Kidney epithelial cell (primary cell): Measurements from ENCODE around the gene CAMTA1. TPM values are rescaled to one million over a fixed set of nuclear protein-coding genes. Genes with fewer than 3 reads are reported as not detected.

Experiments used
- DNase-seq: peaks from one replicate; pipeline ENCODE4 v3.0.0-alpha.2; 2010; ENCODE audit warnings: low read depth
- H3K27me3 ChIP-seq: 2 replicates; pipeline ENCODE4 v1.6.0; 2011; ENCODE audit warnings: low read length; ENCODE audit not compliant: control insufficient read depth, insufficient read depth
- H3K36me3 ChIP-seq: 2 replicates; pipeline ENCODE4 v1.5.1; 2011; ENCODE audit warnings: low read length; ENCODE audit not compliant: control insufficient read depth, insufficient read depth
- H3K4me3 ChIP-seq: 2 replicates; pipeline ENCODE4 v1.5.1; 2011; ENCODE audit warnings: low read depth, mild to moderate bottlenecking, control low read depth, low read length
- total RNA-seq: library from RNA; depleted of rRNA; stranded (reverse); fragments of >200 nt; gene quantifications from 2 replicates; pipeline ENCODE4 v1.2.3, GENCODE V29; 2015
- TF ChIP-seq, protein P1 (sequence below): IDR thresholded peaks from 2 replicates; pipeline ENCODE4 v1.5.1; 2011; ENCODE audit warnings: mild to moderate bottlenecking, moderate library complexity, low read length, control low read depth, inconsistent platforms; ENCODE audit not compliant: insufficient read depth, poor library complexity, severe bottlenecking

The CAMTA1 gene
- total RNA-seq, 1 donor from 2014 or later, result 76.5 TPM

DNA sequence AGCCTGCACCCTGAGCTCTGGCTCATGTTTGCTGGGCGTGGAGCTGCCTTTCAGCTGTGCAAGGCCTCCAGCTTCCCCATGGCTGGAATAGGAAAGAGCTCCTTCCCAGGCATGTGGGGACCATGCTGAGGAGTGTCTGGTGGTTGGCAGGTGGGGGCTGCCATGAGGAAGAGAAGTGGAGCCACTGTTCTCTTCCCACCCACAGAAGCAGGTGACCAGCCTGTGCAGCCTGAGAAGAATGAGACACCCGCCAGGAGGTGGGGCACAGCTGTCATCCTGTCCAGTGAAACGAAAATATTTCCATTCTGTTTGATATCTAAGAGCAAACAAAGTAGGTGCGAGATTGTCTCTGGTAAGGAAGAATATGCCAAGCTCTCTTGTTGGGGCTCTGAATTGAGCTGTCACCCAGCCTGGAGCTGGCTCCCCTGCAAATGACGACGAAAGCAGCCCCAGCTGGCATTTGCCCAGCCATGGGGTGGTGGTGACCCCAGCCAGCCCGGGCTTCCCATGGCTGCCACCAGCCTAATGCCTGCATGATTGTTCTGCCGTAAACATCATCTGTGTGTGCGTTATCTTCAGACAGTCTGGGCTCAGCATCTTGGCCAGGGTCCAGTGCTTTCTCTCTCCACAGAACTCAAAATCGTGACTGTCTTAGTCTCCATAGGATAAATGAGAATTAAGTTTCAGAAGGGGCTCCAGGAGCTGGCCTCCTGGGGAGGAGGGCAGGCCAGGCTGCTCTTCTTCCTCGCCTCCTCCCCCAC lies 556.1 kb downstream of the CAMTA1 start:
- DNase-seq, result no peak
- Histone ChIP-seq H3K4me3 (no peak overlapping the region), H3K27me3 (no peaks in the 10 kb centered on the region), H3K36me3 (no peaks in the 10 kb centered on the region)
- TF ChIP-seq, protein P1, sequence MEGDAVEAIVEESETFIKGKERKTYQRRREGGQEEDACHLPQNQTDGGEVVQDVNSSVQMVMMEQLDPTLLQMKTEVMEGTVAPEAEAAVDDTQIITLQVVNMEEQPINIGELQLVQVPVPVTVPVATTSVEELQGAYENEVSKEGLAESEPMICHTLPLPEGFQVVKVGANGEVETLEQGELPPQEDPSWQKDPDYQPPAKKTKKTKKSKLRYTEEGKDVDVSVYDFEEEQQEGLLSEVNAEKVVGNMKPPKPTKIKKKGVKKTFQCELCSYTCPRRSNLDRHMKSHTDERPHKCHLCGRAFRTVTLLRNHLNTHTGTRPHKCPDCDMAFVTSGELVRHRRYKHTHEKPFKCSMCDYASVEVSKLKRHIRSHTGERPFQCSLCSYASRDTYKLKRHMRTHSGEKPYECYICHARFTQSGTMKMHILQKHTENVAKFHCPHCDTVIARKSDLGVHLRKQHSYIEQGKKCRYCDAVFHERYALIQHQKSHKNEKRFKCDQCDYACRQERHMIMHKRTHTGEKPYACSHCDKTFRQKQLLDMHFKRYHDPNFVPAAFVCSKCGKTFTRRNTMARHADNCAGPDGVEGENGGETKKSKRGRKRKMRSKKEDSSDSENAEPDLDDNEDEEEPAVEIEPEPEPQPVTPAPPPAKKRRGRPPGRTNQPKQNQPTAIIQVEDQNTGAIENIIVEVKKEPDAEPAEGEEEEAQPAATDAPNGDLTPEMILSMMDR, result no peak

DNA sequence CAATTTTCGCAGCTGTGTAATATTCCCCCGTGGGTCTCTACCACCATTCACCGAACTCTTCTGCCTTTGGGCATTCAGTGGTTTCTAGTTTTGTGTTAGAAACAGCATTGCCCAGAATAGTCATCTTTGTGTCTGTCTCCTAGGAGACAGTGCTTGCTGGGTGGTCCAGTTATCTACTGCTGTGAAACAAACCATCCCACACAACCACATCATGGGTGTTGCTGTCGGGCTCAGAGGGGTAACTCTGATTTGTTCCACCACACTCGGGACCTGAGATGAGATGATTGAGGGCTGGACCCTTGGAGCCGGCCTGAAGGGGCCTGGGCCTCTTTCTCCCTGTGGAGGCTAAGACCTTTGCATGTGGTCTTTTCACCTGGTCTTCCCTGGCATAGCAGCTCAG lies 558.6 kb downstream of the CAMTA1 start:
- no peak overlapping the region for H3K4me3 ChIP-seq
- TF ChIP-seq, protein P1, result no peak
- DNase-seq, result no peak
- peaks cover 3% of the 10 kb centered on the region for H3K27me3 ChIP-seq
- H3K36me3 ChIP-seq, result no peaks in the 10 kb centered on the region

DNA sequence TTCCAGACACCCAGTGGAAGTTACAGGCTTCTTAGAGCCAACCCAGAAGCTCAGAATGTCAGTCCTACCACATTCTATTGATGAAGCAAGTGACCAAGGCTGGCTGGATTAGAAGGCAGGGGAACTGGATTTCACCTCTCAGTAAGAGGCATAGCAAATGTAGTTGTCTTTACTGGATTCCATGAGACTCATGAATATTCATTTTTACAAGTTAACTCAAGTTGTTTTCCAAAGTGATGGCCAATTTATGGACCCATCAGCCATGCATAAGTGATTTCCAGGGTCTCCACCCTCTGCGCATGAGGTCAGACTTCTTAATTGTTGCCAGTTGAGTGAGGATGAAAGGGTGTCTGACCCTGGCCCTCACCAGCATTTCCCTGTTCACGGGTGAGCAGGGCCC lies 559.0 kb downstream of the CAMTA1 start:
- Histone ChIP-seq H3K36me3 (no peaks in the 10 kb centered on the region), H3K27me3 (peaks cover 3% of the 10 kb centered on the region), H3K4me3 (no peak overlapping the region)
- TF ChIP-seq, protein P1, result no peak
- DNase-seq, result no peak

DNA sequence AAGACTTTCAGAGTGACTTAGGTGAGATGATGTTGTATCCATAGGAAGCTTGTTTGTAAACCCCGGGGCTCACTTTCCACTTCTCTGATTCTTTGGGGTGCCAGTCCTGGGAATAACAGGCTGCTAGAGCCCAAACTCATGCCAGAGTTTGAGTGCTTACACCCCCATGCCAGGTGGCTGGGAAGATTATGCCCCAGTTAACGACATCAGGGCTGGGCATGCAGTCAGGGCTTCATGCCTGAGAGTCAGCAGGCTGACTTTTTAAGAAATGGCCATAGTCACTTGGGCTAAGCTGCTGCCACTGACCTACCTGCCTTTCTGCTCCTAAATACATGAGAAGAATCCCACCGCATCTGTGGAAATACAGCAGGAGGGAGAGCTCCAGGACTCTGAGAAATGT lies 560.3 kb downstream of the CAMTA1 start:
- no peaks in the 10 kb centered on the region for H3K36me3 ChIP-seq
- H3K27me3 ChIP-seq, result peaks cover 3% of the 10 kb centered on the region
- TF ChIP-seq, protein P1, result no peak
- H3K4me3 ChIP-seq, result no peak overlapping the region
- DNase-seq, result no peak

DNA sequence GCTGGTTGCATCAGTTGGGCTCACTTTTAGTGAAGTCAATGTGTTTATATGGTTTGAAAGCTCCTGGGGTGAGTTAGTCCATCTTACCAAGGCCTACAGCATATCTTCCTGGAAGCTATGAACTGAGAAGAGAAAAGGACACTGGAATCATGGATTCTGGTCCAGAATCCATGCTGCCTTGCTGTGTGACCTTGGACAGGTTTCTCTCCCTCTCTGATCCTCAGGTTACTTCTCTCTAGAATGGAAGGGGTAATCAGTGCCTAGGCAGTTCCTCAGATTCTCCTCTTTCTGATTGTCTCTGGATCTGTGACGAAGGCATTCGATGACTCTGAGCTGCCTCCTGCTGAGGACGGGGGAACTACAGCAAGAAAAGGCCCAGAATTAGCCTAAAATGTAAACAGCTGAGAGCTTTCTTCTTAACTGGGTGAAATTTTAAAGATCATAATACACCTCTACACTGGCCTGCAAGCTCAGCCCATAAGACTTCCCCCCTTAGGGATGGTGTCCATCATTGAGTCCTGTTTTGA lies 560.9 kb downstream of the CAMTA1 start:
- DNase-seq, result no peak
- no peaks in the 10 kb centered on the region for H3K36me3 ChIP-seq
- peaks cover 3% of the 10 kb centered on the region for H3K27me3 ChIP-seq
- TF ChIP-seq, protein P1, result no peak
- H3K4me3 ChIP-seq, result no peak overlapping the region
